SK-N-SH treated with all-trans-retinoic acid at 6 μM for 48 hours (cell line): ENCODE measurements around the gene C19orf53.
A peak's percentile ranks its signal among the peaks of the same experiment; 100 is the strongest.

Experiments
- ATAC-seq: fragments of 200-7000 bp; cut with Tn5 transposase; 3 replicates; pipeline ENCODE4 v1.9.1; 2020; ENCODE audit warnings: mild to moderate bottlenecking, moderate library complexity
- ARNTL ChIP-seq: fragments of 450-650 bp; formaldehyde crosslinking; IDR thresholded peaks from 2 replicates; pipeline ENCODE4 v1.5.0; 2020; ENCODE audit warnings: low read depth, mild to moderate bottlenecking, moderate library complexity, borderline replicate concordance
- BACH2 ChIP-seq: fragments of 250-450 bp; sonication (Bioruptor Pico); IDR thresholded peaks from 2 replicates; pipeline ENCODE4 v1.9.0; 2021; ENCODE audit warnings: mild to moderate bottlenecking, borderline replicate concordance
- CSDC2 ChIP-seq: fragments of 250-450 bp; sonication (Bioruptor Pico); IDR thresholded peaks from 2 replicates; pipeline ENCODE4 v1.5.0; 2020; ENCODE audit warnings: mild to moderate bottlenecking, moderate library complexity
- ESRRG ChIP-seq: fragments of 250-450 bp; sonication (Bioruptor Pico); IDR thresholded peaks from 2 replicates; pipeline ENCODE4 v1.6.1; 2021; ENCODE audit warnings: mild to moderate bottlenecking
- GLIS3 ChIP-seq: fragments of 250-450 bp; sonication (Bioruptor Pico); IDR thresholded peaks from 2 replicates; pipeline ENCODE4 v1.5.0; 2020; ENCODE audit warnings: mild to moderate bottlenecking, moderate library complexity
- ISL1 ChIP-seq: fragments of 250-450 bp; sonication (Bioruptor Pico); IDR thresholded peaks from 2 replicates; pipeline ENCODE4 v2.1.2; 2022; ENCODE audit warnings: mild to moderate bottlenecking, moderate library complexity
- OSR1 ChIP-seq: fragments of 250-450 bp; sonication (Bioruptor Pico); IDR thresholded peaks from 2 replicates; pipeline ENCODE4 v1.8.0; 2022; ENCODE audit warnings: moderate library complexity, mild to moderate bottlenecking, inconsistent platforms
- PPARA ChIP-seq: fragments of 250-450 bp; sonication (Bioruptor Pico); IDR thresholded peaks from 2 replicates; pipeline ENCODE4 v1.5.0; 2020; ENCODE audit warnings: mild to moderate bottlenecking, borderline replicate concordance
- TCF4 ChIP-seq: fragments of 250-450 bp; sonication (Bioruptor Pico); IDR thresholded peaks from 2 replicates; pipeline ENCODE4 v1.8.0; 2021; ENCODE audit warnings: mild to moderate bottlenecking, moderate library complexity, borderline replicate concordance
- TSHZ2 ChIP-seq: fragments of 250-450 bp; sonication (Bioruptor Pico); IDR thresholded peaks from 2 replicates; pipeline ENCODE4 v1.5.0; 2020; ENCODE audit warnings: mild to moderate bottlenecking, moderate library complexity
- ZC3H10 ChIP-seq: fragments of 250-450 bp; sonication (Bioruptor Pico); IDR thresholded peaks from 2 replicates; pipeline ENCODE4 v1.5.1; 2021; ENCODE audit warnings: mild to moderate bottlenecking, moderate library complexity
- ZFP3 ChIP-seq: fragments of 250-450 bp; sonication (Bioruptor Pico); IDR thresholded peaks from 2 replicates; pipeline ENCODE4 v1.5.0; 2020; ENCODE audit warnings: mild to moderate bottlenecking, moderate library complexity
- ZFP30 ChIP-seq: fragments of 450-650 bp; formaldehyde crosslinking; IDR thresholded peaks from 2 replicates; pipeline ENCODE4 v1.5.0; 2022; ENCODE audit warnings: mild to moderate bottlenecking, moderate library complexity
- ZNF565 ChIP-seq: fragments of 450-650 bp; formaldehyde crosslinking; conservative IDR thresholded peaks from 2 replicates; pipeline ENCODE4 v1.5.0; 2020; ENCODE audit warnings: low read depth, mild to moderate bottlenecking, moderate library complexity
- ZNF70 ChIP-seq: fragments of 450-650 bp; formaldehyde crosslinking; IDR thresholded peaks from 2 replicates; pipeline ENCODE4 v1.5.0; 2020; ENCODE audit warnings: mild to moderate bottlenecking, moderate library complexity
- TF ChIP-seq, protein P1 (sequence below): fragments of 250-450 bp; sonication (Bioruptor Pico); IDR thresholded peaks from 2 replicates; pipeline ENCODE4 v1.5.1; 2020; ENCODE audit warnings: low read depth, mild to moderate bottlenecking, moderate library complexity
- TF ChIP-seq, protein P2 (sequence below): fragments of 250-450 bp; sonication (Bioruptor Pico); IDR thresholded peaks from 2 replicates; pipeline ENCODE4 v1.5.1; 2021; ENCODE audit warnings: mild to moderate bottlenecking, moderate library complexity
- TF ChIP-seq, protein P3 (sequence below): fragments of 250-450 bp; sonication (Bioruptor Pico); IDR thresholded peaks from 2 replicates; pipeline ENCODE4 v1.8.0; 2020; ENCODE audit warnings: mild to moderate bottlenecking, moderate library complexity, borderline replicate concordance

The C19orf53 gene

GRCh38 chr19:13795595-13796300 lies 21.5 kb downstream of the C19orf53 start:
- TF ChIP-seq GLIS3: no peak
- no peak for TF ChIP-seq ZFP30
- TF ChIP-seq BACH2 (CRISPR knock-in tag): no peak
- TF ChIP-seq TSHZ2 (CRISPR knock-in tag): no peak
- no peak for TF ChIP-seq CSDC2 (CRISPR knock-in tag)
- no peak for TF ChIP-seq ZFP3
- TF ChIP-seq, protein P1, sequence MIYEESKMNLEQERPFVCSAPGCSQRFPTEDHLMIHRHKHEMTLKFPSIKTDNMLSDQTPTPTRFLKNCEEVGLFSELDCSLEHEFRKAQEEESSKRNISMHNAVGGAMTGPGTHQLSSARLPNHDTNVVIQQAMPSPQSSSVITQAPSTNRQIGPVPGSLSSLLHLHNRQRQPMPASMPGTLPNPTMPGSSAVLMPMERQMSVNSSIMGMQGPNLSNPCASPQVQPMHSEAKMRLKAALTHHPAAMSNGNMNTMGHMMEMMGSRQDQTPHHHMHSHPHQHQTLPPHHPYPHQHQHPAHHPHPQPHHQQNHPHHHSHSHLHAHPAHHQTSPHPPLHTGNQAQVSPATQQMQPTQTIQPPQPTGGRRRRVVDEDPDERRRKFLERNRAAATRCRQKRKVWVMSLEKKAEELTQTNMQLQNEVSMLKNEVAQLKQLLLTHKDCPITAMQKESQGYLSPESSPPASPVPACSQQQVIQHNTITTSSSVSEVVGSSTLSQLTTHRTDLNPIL (CRISPR knock-in tag): no peak
- TF ChIP-seq ISL1: no peak
- TF ChIP-seq, protein P2, sequence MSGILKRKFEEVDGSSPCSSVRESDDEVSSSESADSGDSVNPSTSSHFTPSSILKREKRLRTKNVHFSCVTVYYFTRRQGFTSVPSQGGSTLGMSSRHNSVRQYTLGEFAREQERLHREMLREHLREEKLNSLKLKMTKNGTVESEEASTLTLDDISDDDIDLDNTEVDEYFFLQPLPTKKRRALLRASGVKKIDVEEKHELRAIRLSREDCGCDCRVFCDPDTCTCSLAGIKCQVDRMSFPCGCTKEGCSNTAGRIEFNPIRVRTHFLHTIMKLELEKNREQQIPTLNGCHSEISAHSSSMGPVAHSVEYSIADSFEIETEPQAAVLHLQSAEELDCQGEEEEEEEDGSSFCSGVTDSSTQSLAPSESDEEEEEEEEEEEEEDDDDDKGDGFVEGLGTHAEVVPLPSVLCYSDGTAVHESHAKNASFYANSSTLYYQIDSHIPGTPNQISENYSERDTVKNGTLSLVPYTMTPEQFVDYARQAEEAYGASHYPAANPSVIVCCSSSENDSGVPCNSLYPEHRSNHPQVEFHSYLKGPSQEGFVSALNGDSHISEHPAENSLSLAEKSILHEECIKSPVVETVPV (CRISPR knock-in tag): no peak
- TF ChIP-seq PPARA (CRISPR knock-in tag): no peak
- TF ChIP-seq ZNF70 (CRISPR knock-in tag): no peak
- TF ChIP-seq OSR1 (CRISPR knock-in tag): no peak
- TF ChIP-seq, all 23 proteins: peak for 0
- ATAC-seq: peak; percentile 1; the same call in 2 of the 3 replicates

GRCh38 chr19:13796301-13797057 lies 22.2 kb downstream of the C19orf53 start:
- TF ChIP-seq ZFP3: no peak
- no peak for TF ChIP-seq PPARA (CRISPR knock-in tag)
- TF ChIP-seq BACH2 (CRISPR knock-in tag): no peak
- TF ChIP-seq ZC3H10 (CRISPR knock-in tag): no peak
- TF ChIP-seq ARNTL (CRISPR knock-in tag): no peak
- TF ChIP-seq ZFP30: no peak
- no peak for TF ChIP-seq TSHZ2 (CRISPR knock-in tag)
- no peak for TF ChIP-seq ZNF70 (CRISPR knock-in tag)
- no peak for TF ChIP-seq ZNF565 (CRISPR knock-in tag)
- TF ChIP-seq, protein P1 (CRISPR knock-in tag): no peak
- TF ChIP-seq TCF4 (CRISPR knock-in tag): no peak
- TF ChIP-seq, protein P3, sequence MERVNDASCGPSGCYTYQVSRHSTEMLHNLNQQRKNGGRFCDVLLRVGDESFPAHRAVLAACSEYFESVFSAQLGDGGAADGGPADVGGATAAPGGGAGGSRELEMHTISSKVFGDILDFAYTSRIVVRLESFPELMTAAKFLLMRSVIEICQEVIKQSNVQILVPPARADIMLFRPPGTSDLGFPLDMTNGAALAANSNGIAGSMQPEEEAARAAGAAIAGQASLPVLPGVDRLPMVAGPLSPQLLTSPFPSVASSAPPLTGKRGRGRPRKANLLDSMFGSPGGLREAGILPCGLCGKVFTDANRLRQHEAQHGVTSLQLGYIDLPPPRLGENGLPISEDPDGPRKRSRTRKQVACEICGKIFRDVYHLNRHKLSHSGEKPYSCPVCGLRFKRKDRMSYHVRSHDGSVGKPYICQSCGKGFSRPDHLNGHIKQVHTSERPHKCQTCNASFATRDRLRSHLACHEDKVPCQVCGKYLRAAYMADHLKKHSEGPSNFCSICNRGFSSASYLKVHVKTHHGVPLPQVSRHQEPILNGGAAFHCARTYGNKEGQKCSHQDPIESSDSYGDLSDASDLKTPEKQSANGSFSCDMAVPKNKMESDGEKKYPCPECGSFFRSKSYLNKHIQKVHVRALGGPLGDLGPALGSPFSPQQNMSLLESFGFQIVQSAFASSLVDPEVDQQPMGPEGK (CRISPR knock-in tag): no peak
- TF ChIP-seq ESRRG (CRISPR knock-in tag): no peak
- TF ChIP-seq, protein P2 (CRISPR knock-in tag): no peak
- ATAC-seq: peak; percentile 65
